ENCODE data around the gene SORBS2.

DNA sequence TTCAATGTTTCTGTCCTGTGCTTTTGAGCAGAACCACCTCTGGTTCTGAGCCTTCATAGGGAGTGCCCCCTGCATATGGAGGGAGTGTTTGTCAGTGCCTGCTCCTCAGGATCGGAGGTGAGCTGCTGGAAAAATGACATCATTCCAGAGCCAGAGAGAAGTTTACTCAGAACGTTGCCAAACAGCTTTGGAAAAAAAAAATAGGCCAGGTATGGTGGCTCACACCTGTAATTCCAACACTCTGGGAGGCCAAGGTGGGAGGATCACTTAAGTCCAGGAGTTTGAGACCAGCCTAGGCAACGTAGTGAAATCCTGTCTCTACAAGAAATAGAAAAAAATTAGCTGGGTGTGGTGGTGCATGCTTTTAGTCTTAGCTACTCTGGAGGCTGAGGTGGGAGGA, 249.5 kb downstream of the SORBS2 start:
- TF ChIP-seq, protein P1, sequence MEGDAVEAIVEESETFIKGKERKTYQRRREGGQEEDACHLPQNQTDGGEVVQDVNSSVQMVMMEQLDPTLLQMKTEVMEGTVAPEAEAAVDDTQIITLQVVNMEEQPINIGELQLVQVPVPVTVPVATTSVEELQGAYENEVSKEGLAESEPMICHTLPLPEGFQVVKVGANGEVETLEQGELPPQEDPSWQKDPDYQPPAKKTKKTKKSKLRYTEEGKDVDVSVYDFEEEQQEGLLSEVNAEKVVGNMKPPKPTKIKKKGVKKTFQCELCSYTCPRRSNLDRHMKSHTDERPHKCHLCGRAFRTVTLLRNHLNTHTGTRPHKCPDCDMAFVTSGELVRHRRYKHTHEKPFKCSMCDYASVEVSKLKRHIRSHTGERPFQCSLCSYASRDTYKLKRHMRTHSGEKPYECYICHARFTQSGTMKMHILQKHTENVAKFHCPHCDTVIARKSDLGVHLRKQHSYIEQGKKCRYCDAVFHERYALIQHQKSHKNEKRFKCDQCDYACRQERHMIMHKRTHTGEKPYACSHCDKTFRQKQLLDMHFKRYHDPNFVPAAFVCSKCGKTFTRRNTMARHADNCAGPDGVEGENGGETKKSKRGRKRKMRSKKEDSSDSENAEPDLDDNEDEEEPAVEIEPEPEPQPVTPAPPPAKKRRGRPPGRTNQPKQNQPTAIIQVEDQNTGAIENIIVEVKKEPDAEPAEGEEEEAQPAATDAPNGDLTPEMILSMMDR (IDR thresholded peaks at IDR 0.05) = no peak
- no peak for TF ChIP-seq EZH2 (IDR thresholded peaks at IDR 0.05; ENCODE audit: borderline replicate concordance, insufficient read depth, low read depth, low read length, poor library complexity, severe bottlenecking)
